Calu3 (cell line): Measurements from ENCODE around the gene SPAG8. TPM values are rescaled to one million over a fixed set of nuclear protein-coding genes. Genes with fewer than 3 reads are reported as not detected.

ENCODE experiments used
- BruUV-seq: library from RNA; stranded (reverse); fragments of 400-500 nt; replicated peaks from 2 replicates; lab custom pipeline; 2021; lab: Mats Ljungman, UMichigan
- CTCF ChIA-PET: fragments of 300-600 bp; sonication (Branson Sonifier 250); formaldehyde crosslinking; loops from one replicate; lab custom pipeline; 2022; ENCODE audit warnings: antibody characterized with exemption; lab: Charles Lee
- DNase-seq: peaks from one replicate; pipeline ENCODE4 v3.0.0; 2022
- H3K27ac Mint-ChIP-seq: one replicate; pipeline ENCODE4 v1.8.0; 2022; ENCODE audit warnings: mixed read lengths; ENCODE audit not compliant: unreplicated experiment
- H3K27me3 Mint-ChIP-seq: one replicate; pipeline ENCODE4 v1.8.0; 2022; ENCODE audit warnings: mixed read lengths; ENCODE audit not compliant: unreplicated experiment
- H3K36me3 Mint-ChIP-seq: one replicate; pipeline ENCODE4 v1.8.0; 2022; ENCODE audit warnings: mild to moderate bottlenecking, moderate library complexity, mixed read lengths; ENCODE audit not compliant: insufficient read depth, unreplicated experiment
- H3K4me1 Mint-ChIP-seq: one replicate; pipeline ENCODE4 v1.8.0; 2022; ENCODE audit warnings: mild to moderate bottlenecking, low read depth, mixed read lengths; ENCODE audit not compliant: unreplicated experiment
- H3K4me3 Mint-ChIP-seq: one replicate; pipeline ENCODE4 v1.8.0; 2022; ENCODE audit warnings: mild to moderate bottlenecking, low read depth, moderate library complexity, mixed read lengths; ENCODE audit not compliant: unreplicated experiment
- H3K9me3 Mint-ChIP-seq: one replicate; pipeline ENCODE4 v1.8.0; 2022; ENCODE audit warnings: low read depth, mixed read lengths; ENCODE audit not compliant: unreplicated experiment
- intact Hi-C: fragments of 100-400 bp; cut with micrococcal nuclease; formaldehyde crosslinking; loops from one replicate; pipeline ENCODE4 v1.10.0; 2022; ENCODE audit not compliant: unreplicated experiment
- total RNA-seq: library from RNA; stranded (reverse); gene quantifications from 2 replicates; pipeline ENCODE4 v1.2.3, GENCODE V29; 2022
- TF ChIP-seq, protein P1 (sequence below): fragments of 200-600 bp; IDR thresholded peaks from one replicate; pipeline ENCODE4 v1.8.0; 2022; ENCODE audit warnings: antibody characterized with exemption; ENCODE audit not compliant: unreplicated experiment

The SPAG8 gene
- total RNA-seq, 1 experiment from 2014 or later: 0.97 TPM

DNA sequence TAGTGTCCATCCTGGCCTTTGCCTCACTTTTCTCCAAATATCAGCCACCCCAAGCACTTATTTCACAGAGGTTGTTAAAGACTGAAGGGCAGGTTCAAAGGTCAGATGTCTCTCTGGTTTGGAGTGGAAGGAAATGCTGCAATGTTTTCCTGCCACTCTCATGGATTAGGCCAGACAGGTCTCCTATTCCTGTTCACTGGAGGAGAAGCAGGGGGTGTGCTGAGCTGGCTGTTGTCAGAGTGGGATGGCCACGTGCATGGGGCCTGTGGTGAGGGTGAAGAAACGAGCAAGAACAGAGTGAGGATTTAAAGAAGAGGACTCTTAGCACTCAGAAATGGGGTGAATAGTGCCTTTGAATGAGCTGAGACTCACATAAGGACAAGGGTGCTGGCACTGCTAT lies 23.7 kb upstream of the SPAG8 start:
- no peak overlapping the region for H3K27ac Mint-ChIP-seq
- no peak for DNase-seq
- no peak overlapping the region for H3K4me3 Mint-ChIP-seq
- H3K36me3 Mint-ChIP-seq: peaks cover 5% of the 10 kb centered on the region
- TF ChIP-seq, protein P1, sequence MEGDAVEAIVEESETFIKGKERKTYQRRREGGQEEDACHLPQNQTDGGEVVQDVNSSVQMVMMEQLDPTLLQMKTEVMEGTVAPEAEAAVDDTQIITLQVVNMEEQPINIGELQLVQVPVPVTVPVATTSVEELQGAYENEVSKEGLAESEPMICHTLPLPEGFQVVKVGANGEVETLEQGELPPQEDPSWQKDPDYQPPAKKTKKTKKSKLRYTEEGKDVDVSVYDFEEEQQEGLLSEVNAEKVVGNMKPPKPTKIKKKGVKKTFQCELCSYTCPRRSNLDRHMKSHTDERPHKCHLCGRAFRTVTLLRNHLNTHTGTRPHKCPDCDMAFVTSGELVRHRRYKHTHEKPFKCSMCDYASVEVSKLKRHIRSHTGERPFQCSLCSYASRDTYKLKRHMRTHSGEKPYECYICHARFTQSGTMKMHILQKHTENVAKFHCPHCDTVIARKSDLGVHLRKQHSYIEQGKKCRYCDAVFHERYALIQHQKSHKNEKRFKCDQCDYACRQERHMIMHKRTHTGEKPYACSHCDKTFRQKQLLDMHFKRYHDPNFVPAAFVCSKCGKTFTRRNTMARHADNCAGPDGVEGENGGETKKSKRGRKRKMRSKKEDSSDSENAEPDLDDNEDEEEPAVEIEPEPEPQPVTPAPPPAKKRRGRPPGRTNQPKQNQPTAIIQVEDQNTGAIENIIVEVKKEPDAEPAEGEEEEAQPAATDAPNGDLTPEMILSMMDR: no peak
- H3K27me3 Mint-ChIP-seq: peaks cover 17% of the 10 kb centered on the region
- peaks cover 24% of the 10 kb centered on the region for H3K4me1 Mint-ChIP-seq
- no TSS peak for BruUV-seq
- intact Hi-C loops: no loop called here
- no peaks in the 10 kb centered on the region for H3K9me3 Mint-ChIP-seq
- CTCF ChIA-PET: no interaction called here

DNA sequence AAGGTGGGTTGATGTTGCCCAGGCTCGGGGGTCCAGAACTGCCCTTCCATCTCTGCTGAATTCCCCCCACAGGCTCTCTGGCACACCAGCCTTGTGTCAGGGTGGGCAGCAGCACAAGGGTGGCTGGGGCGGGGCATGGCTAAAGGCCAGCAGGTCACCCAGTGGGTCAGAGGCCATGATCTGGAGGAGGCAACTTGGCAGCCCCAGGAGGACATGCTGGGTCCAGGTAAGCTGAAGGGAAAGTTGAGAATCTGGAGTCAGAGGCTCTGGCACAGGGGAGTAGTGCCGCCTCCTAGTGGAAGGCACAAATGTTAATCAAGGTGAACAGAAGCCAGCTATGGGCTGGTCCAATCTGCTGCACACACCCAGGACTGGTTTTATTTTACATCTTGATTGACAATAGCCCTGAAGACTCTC lies 23.2 kb upstream of the SPAG8 start:
- H3K4me3 Mint-ChIP-seq: no peak overlapping the region
- no peak overlapping the region for H3K27ac Mint-ChIP-seq
- H3K36me3 Mint-ChIP-seq: peaks cover 5% of the 10 kb centered on the region
- intact Hi-C loops: no loop called here
- H3K27me3 Mint-ChIP-seq: peaks cover 17% of the 10 kb centered on the region
- H3K9me3 Mint-ChIP-seq: no peaks in the 10 kb centered on the region
- CTCF ChIA-PET: no interaction called here
- H3K4me1 Mint-ChIP-seq: peaks cover 24% of the 10 kb centered on the region
- TF ChIP-seq, protein P1: no peak
- DNase-seq: no peak
- no TSS peak for BruUV-seq

DNA sequence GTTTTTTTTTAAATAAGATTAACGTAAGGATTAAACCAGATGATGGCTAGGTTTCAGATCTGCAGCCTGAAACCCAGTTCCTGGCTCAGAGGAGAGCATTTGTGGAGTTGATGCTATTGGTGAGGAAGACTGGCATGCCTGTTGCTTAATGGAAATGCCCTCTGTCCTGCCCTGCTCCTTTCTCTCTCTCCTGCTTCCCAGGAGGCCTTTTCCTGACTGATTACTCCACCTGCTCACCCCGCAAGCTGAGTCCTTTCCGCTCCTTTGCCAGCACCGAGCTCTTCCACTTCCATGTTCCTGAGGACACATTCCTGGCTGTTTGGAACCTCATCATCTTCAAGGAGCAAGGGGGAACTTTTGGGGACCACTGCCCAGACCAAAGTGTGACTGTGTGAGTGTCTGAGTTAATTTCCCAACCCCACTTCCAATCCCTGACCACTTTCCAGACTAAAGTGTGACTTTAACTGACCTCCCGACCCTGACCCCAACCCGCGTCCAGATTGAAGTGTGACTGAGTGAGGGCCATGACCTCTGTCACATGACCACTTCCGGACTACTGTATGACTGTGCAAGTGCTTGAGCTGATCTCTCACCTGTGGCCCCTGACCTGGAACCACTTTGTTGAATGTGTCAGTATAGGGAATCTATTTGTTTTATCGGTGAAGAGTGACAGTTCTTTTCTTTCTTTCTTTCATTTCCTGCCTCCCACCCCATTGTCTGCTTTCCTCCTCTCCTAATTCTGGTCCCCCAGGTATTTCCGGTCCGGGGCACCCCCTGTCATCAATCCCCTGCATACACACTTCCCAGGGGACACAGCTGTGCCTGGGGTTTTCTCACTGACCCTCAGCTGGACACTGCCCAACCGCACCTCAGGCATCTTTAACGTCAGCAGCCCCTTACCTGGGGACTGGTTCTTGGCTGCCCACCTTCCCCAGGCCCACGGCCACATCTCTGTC lies 22.5 kb upstream of the SPAG8 start:
- no TSS peak for BruUV-seq
- TF ChIP-seq, protein P1: no peak
- intact Hi-C loops: no loop called here
- peaks cover 5% of the 10 kb centered on the region for H3K36me3 Mint-ChIP-seq
- peak overlapping the region; percentile 58 for H3K27ac Mint-ChIP-seq
- no peaks in the 10 kb centered on the region for H3K9me3 Mint-ChIP-seq
- DNase-seq: no peak
- H3K4me1 Mint-ChIP-seq: peaks cover 24% of the 10 kb centered on the region
- no peak overlapping the region for H3K4me3 Mint-ChIP-seq
- CTCF ChIA-PET: interaction anchor here (0.7 kb wide), 1 partner anchor 237 kb away, joined by 4 read pairs; no protein-coding TSS in a partner anchor
- peaks cover 10% of the 10 kb centered on the region for H3K27me3 Mint-ChIP-seq

DNA sequence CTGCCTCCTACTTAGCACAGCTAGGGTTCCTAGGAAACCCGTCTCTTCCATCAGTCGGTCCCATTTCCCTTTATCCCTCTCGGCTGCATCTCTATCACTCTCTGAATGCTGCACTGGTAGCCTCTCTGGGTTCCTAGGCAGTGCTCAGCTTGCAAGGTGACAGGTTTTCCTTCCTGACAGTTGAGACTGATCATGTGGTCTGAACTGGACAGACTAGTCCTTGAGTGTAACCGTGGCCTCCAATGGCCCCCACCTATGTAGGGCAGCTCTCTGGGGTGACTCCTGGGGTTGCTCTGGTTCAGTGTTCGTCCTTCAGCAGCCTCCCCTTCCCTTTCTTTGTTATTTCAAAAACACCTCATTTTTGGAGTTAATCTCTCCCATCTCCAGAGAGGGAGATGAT lies 20.8 kb upstream of the SPAG8 start:
- H3K27me3 Mint-ChIP-seq: no peaks in the 10 kb centered on the region
- intact Hi-C loops: no loop called here
- no TSS peak for BruUV-seq
- H3K36me3 Mint-ChIP-seq: peaks cover 17% of the 10 kb centered on the region
- CTCF ChIA-PET: no interaction called here
- H3K4me3 Mint-ChIP-seq: no peak overlapping the region
- H3K9me3 Mint-ChIP-seq: no peaks in the 10 kb centered on the region
- H3K27ac Mint-ChIP-seq: no peak overlapping the region
- H3K4me1 Mint-ChIP-seq: peaks cover 24% of the 10 kb centered on the region
- DNase-seq: no peak
- TF ChIP-seq, protein P1: no peak
